ACC112 (cell line): ENCODE data around the gene PNCK.
"Not testable (repeated sequence)": the region's sequence is repeated elsewhere in the genome, so short reads cannot be mapped to it uniquely, and the experiment has no call there.

Experiments used
- H2AFZ ChIP-seq: fragments of 200-600 bp; sonication (generic); one replicate; pipeline ENCODE4 v1.6.0; 2017; ENCODE audit warnings: antibody characterized with exemption, low read length; ENCODE audit not compliant: unreplicated experiment
- H3K27ac ChIP-seq: fragments of 200-600 bp; sonication (generic); 2 replicates; pipeline ENCODE4 v1.5.1; 2014; ENCODE audit warnings: low read depth, mild to moderate bottlenecking, antibody characterized with exemption, low read length, moderate library complexity
- H3K27me3 ChIP-seq: fragments of 200-600 bp; sonication (generic); 2 replicates; pipeline ENCODE4 v1.6.1; 2014; ENCODE audit warnings: mild to moderate bottlenecking, antibody characterized with exemption, low read length, moderate library complexity, mixed read lengths; ENCODE audit not compliant: insufficient read depth
- H3K36me3 ChIP-seq: fragments of 200-600 bp; sonication (generic); 2 replicates; pipeline ENCODE4 v1.6.1; 2016; ENCODE audit warnings: mild to moderate bottlenecking, antibody characterized with exemption, low read length, moderate library complexity, mixed read lengths; ENCODE audit not compliant: insufficient read depth
- H3K4me1 ChIP-seq: fragments of 200-600 bp; sonication (generic); one replicate; pipeline ENCODE4 v1.6.1; 2016; ENCODE audit warnings: low read length, mixed read lengths; ENCODE audit not compliant: insufficient read depth, unreplicated experiment, control insufficient read depth
- H3K4me3 ChIP-seq: fragments of 200-600 bp; sonication (generic); 2 replicates; pipeline ENCODE4 v1.5.1; 2014; ENCODE audit warnings: mild to moderate bottlenecking, low read depth, low read length
- H3K79me2 ChIP-seq: fragments of 200-600 bp; sonication (generic); one replicate; pipeline ENCODE4 v1.6.0; 2016; ENCODE audit warnings: low read length; ENCODE audit not compliant: control insufficient read depth, unreplicated experiment, insufficient read depth

Gene PNCK

GRCh38 chrX:153691032-153691827 is 17.6 kb upstream of the PNCK start:
- not testable (repeated sequence) for H3K79me2 ChIP-seq, H3K4me1 ChIP-seq, H3K36me3 ChIP-seq, H2AFZ ChIP-seq, H3K27ac ChIP-seq, H3K27me3 ChIP-seq, H3K4me3 ChIP-seq

GRCh38 chrX:153690466-153690865 is 16.9 kb upstream of the PNCK start:
- H3K4me1 ChIP-seq: peaks cover 3% of the 10 kb centered on the region
- no peak overlapping the region for H3K4me3 ChIP-seq
- no peak overlapping the region for H2AFZ ChIP-seq
- no peak overlapping the region for H3K27ac ChIP-seq
- H3K27me3 ChIP-seq: no peaks in the 10 kb centered on the region
- H3K36me3 ChIP-seq: no peaks in the 10 kb centered on the region
- H3K79me2 ChIP-seq: no peaks in the 10 kb centered on the region

GRCh38 chrX:153689654-153690465 is 16.2 kb upstream of the PNCK start:
- Histone ChIP-seq H3K79me2 (no peaks in the 10 kb centered on the region), H3K27ac (no peak overlapping the region), H3K27me3 (no peaks in the 10 kb centered on the region), H3K4me1 (peaks cover 3% of the 10 kb centered on the region), H2AFZ (no peak overlapping the region), H3K36me3 (no peaks in the 10 kb centered on the region), H3K4me3 (peak overlapping the region; percentile 43; the same call in 1 of the 2 replicates)

GRCh38 chrX:153688911-153689590 is 15.4 kb upstream of the PNCK start:
- Histone ChIP-seq H3K27ac (no peak overlapping the region), H3K36me3 (no peaks in the 10 kb centered on the region), H2AFZ (no peak overlapping the region), H3K27me3 (no peaks in the 10 kb centered on the region), H3K4me3 (peak overlapping the region; percentile 66), H3K4me1 (peaks cover 3% of the 10 kb centered on the region), H3K79me2 (no peaks in the 10 kb centered on the region)

GRCh38 chrX:153688506-153688905 is 14.9 kb upstream of the PNCK start:
- no peaks in the 10 kb centered on the region for H3K27me3 ChIP-seq

GRCh38 chrX:153688071-153688470 is 14.5 kb upstream of the PNCK start:
- no peaks in the 10 kb centered on the region for H3K79me2 ChIP-seq
- no peaks in the 10 kb centered on the region for H3K36me3 ChIP-seq
- no peaks in the 10 kb centered on the region for H3K27me3 ChIP-seq
- H2AFZ ChIP-seq: no peak overlapping the region
- no peak overlapping the region for H3K4me3 ChIP-seq
- H3K4me1 ChIP-seq: peaks cover 3% of the 10 kb centered on the region
- no peak overlapping the region for H3K27ac ChIP-seq

More at GRCh38 chrX:153688506-153688905, 14.9 kb upstream of the PNCK start:
- Histone ChIP-seq H3K4me3 (peak overlapping the region; percentile 66), H3K36me3 (no peaks in the 10 kb centered on the region), H2AFZ (no peak overlapping the region), H3K79me2 (no peaks in the 10 kb centered on the region), H3K4me1 (peaks cover 3% of the 10 kb centered on the region), H3K27ac (no peak overlapping the region)

- Histone ChIP-seq H3K27ac (no peak within 1 kb of the TSS), H3K4me3 (peak within 1 kb of the TSS; percentile 66), H3K4me1 (peaks cover 3% of the 10 kb centered on the region), H3K36me3 (no peaks in the 10 kb centered on the region), H3K27me3 (no peaks in the 10 kb centered on the region), H3K79me2 (no peaks in the 10 kb centered on the region), H2AFZ (no peak within 1 kb of the TSS)
Observed at GRCh38 chrX:153687121-153688039, 13.8 kb upstream of the PNCK start, which contains the start of gene SLC6A8. Gene SLC6A8, plus strand, starts transcription at chrX:153687926. Its CDS starts 649 bp downstream, at chrX:153688575.

GRCh38 chrX:153686711-153687110 is 13.1 kb upstream of the PNCK start:
- no peak overlapping the region for H2AFZ ChIP-seq
- H3K36me3 ChIP-seq: no peaks in the 10 kb centered on the region
- H3K27ac ChIP-seq: no peak overlapping the region
- peaks cover 3% of the 10 kb centered on the region for H3K4me1 ChIP-seq
- H3K27me3 ChIP-seq: no peaks in the 10 kb centered on the region
- no peak overlapping the region for H3K4me3 ChIP-seq
- no peaks in the 10 kb centered on the region for H3K79me2 ChIP-seq

GRCh38 chrX:153685751-153686696 is 12.4 kb upstream of the PNCK start:
- H3K27me3 ChIP-seq: no peaks in the 10 kb centered on the region
- no peak overlapping the region for H3K4me3 ChIP-seq
- no peaks in the 10 kb centered on the region for H3K79me2 ChIP-seq
- peaks cover 3% of the 10 kb centered on the region for H3K4me1 ChIP-seq
- H3K27ac ChIP-seq: no peak overlapping the region
- no peaks in the 10 kb centered on the region for H3K36me3 ChIP-seq
- H2AFZ ChIP-seq: no peak overlapping the region
